ENCODE data around the gene DNMBP. TPM values are rescaled to one million over a fixed set of nuclear protein-coding genes. Genes with fewer than 3 reads are reported as not detected.

The DNMBP gene
- total RNA-seq, 1 donor from 2014 or later, result 26.7 TPM

DNA sequence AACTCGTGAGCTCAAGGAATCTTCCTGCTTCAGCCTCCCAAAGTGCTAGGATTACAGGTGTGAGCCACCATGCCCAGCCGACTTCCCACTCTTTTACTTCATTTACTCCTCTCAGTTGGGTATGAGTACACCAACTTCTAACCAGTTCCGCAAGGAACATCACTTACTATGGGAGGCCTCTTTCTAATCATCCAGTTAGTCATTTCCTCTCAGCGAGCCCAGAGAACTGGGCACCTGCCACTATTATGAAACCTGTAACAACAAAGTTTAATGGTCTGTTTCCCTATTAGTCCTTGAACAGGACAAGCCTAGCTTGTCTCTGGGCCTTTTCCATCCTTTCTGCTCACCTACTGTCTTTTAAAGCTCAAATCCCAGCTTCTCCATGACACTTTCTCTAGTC, 88.8 kb downstream of the DNMBP start:
- H3K27ac ChIP-seq, result no peak overlapping the region
- no peak for DNase-seq (ENCODE audit: low spot score)
- H3K36me3 ChIP-seq, result no peaks in the 10 kb centered on the region
- Mint-ChIP-seq H3K27ac (peak overlapping the region; percentile 54), H3K4me1 (peaks cover 27% of the 10 kb centered on the region), H3K36me3 (peaks cover 4% of the 10 kb centered on the region), H3K9me3 (no peaks in the 10 kb centered on the region), H3K4me3 (no peak overlapping the region), H3K27me3 (ENCODE audit: insufficient read depth, low read depth) (peaks cover 4% of the 10 kb centered on the region)
- H4K20me1 ChIP-seq (ENCODE audit: low read depth), result no peaks in the 10 kb centered on the region
- no peak overlapping the region for H3K4me3 ChIP-seq
- peaks cover 20% of the 10 kb centered on the region for H3K4me1 ChIP-seq
- peaks cover 27% of the 10 kb centered on the region for H3F3A ChIP-seq (ENCODE audit: low read depth)
- no peak overlapping the region for H3K4me2 ChIP-seq
- no peak overlapping the region for H2AFZ ChIP-seq (replicated peaks)
- peaks cover 15% of the 10 kb centered on the region for H3K79me2 ChIP-seq (ENCODE audit: low read depth)
- no peak overlapping the region for H3K9ac ChIP-seq
- no peaks in the 10 kb centered on the region for H3K27me3 ChIP-seq
- TF ChIP-seq, protein P1, sequence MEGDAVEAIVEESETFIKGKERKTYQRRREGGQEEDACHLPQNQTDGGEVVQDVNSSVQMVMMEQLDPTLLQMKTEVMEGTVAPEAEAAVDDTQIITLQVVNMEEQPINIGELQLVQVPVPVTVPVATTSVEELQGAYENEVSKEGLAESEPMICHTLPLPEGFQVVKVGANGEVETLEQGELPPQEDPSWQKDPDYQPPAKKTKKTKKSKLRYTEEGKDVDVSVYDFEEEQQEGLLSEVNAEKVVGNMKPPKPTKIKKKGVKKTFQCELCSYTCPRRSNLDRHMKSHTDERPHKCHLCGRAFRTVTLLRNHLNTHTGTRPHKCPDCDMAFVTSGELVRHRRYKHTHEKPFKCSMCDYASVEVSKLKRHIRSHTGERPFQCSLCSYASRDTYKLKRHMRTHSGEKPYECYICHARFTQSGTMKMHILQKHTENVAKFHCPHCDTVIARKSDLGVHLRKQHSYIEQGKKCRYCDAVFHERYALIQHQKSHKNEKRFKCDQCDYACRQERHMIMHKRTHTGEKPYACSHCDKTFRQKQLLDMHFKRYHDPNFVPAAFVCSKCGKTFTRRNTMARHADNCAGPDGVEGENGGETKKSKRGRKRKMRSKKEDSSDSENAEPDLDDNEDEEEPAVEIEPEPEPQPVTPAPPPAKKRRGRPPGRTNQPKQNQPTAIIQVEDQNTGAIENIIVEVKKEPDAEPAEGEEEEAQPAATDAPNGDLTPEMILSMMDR (IDR thresholded peaks at IDR 0.05), result no peak
- no peak for TF ChIP-seq EZH2 (IDR thresholded peaks at IDR 0.05)
- no peaks in the 10 kb centered on the region for H3K9me3 ChIP-seq (ENCODE audit: low read depth)

- peaks cover 27% of the 10 kb centered on the region for H3K4me1 Mint-ChIP-seq
- Histone ChIP-seq H3K79me2 (ENCODE audit: low read depth) (peaks cover 15% of the 10 kb centered on the region), H3K27ac (no peak overlapping the region)
Measured at GRCh38 chr10:99920486-99920885, 89.3 kb downstream of the DNMBP start.

DNA sequence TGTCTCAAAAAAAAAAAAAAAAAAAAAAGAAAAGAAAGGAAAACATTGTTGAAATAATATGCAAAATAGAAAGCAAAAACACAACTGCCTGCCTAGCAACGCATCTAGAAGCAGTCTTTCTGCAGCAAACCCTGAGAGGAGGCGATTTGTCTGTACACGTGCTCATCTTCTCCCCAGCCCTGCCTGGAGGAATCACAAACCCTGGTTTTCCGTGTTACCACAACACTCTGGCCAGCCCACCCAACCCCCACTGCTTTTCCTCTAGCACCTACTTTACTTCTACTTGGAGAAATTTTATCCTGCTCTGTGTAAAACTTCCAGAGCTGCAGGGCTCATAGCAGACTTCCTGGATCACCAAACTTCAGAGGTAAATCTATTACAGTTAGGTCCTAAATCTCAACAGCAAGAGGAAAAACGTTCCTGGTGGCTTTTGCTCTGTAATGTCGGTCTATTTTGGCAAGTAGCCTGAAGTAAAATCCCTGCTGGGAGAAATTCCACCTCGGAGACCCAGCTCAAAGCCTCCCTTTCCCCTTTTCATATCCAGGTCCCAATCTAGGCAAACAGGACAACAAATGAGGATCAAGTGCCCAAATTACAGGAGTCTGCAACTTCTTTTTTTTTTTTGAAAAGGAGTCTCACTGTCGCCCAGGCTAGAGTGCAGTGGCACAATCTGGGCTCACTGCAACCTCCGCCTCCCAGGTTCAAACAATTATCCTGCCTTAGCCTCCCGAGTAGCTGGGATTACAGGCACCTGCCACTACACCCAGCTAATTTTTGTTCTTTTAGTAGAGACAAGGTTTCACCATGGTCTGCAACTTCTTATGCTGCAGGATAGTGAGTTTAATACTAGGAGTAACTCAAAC, 91.6 kb downstream of the DNMBP start:
- Histone ChIP-seq H3K36me3 (no peaks in the 10 kb centered on the region), H3K79me2 (ENCODE audit: low read depth) (peaks cover 21% of the 10 kb centered on the region), H3K4me2 (peak overlapping the region; percentile 81), H3K9ac (peak overlapping the region; percentile 71), H3K4me3 (peak overlapping the region; percentile 69), H3K9me3 (ENCODE audit: low read depth) (no peaks in the 10 kb centered on the region), H3K4me1 (peaks cover 28% of the 10 kb centered on the region), H3K27ac (peak overlapping the region; percentile 98), H2AFZ (replicated peaks) (peak overlapping the region; percentile 48), H3K27me3 (no peaks in the 10 kb centered on the region), H4K20me1 (ENCODE audit: low read depth) (no peaks in the 10 kb centered on the region), H3F3A (ENCODE audit: low read depth) (peaks cover 42% of the 10 kb centered on the region)
- TF ChIP-seq EZH2phosphoT487 (IDR thresholded peaks at IDR 0.05) (no peak), EZH2 (IDR thresholded peaks at IDR 0.05) (no peak)
- TF ChIP-seq, protein P1 (IDR thresholded peaks at IDR 0.05), result no peak
- Mint-ChIP-seq H3K4me1 (peaks cover 31% of the 10 kb centered on the region), H3K4me3 (peak overlapping the region; percentile 87), H3K36me3 (peaks cover 4% of the 10 kb centered on the region), H3K9me3 (no peaks in the 10 kb centered on the region), H3K27ac (peak overlapping the region; percentile 88), H3K27me3 (ENCODE audit: insufficient read depth, low read depth) (peaks cover 4% of the 10 kb centered on the region)
- peak; percentile 86 for DNase-seq (ENCODE audit: low spot score)

More at GRCh38 chr10:99920486-99920885, 89.3 kb downstream of the DNMBP start:
- H3K4me3 Mint-ChIP-seq, result no peak overlapping the region
- peaks cover 4% of the 10 kb centered on the region for H3K27me3 Mint-ChIP-seq (ENCODE audit: insufficient read depth, low read depth)
- H3K4me1 ChIP-seq, result peaks cover 20% of the 10 kb centered on the region
- no peaks in the 10 kb centered on the region for H3K9me3 ChIP-seq (ENCODE audit: low read depth)
- peaks cover 4% of the 10 kb centered on the region for H3K36me3 Mint-ChIP-seq
- no peak overlapping the region for H3K9ac ChIP-seq
- no peaks in the 10 kb centered on the region for H3K27me3 ChIP-seq
- no peaks in the 10 kb centered on the region for H3K9me3 Mint-ChIP-seq
- H3K4me3 ChIP-seq, result no peak overlapping the region
- no peak for DNase-seq (ENCODE audit: low spot score)
- peak overlapping the region; percentile 54 for H3K27ac Mint-ChIP-seq
- no peaks in the 10 kb centered on the region for H4K20me1 ChIP-seq (ENCODE audit: low read depth)
- H2AFZ ChIP-seq (replicated peaks), result no peak overlapping the region
- TF ChIP-seq EZH2 (IDR thresholded peaks at IDR 0.05) (no peak), EZH2phosphoT487 (IDR thresholded peaks at IDR 0.05) (no peak)
- TF ChIP-seq, protein P1 (IDR thresholded peaks at IDR 0.05), result no peak
- no peak overlapping the region for H3K4me2 ChIP-seq
- peaks cover 27% of the 10 kb centered on the region for H3F3A ChIP-seq (ENCODE audit: low read depth)
- no peaks in the 10 kb centered on the region for H3K36me3 ChIP-seq

All from neural progenitor cell (in vitro differentiated cells).